ENCODE results near the gene MEGF9. TPM values are rescaled to one million over a fixed set of nuclear protein-coding genes. Genes with fewer than 3 reads are reported as not detected.

MEGF9 gene
- total RNA-seq, 1 donor from 2014 or later, result 9.0 TPM

GRCh38 chr9:120683150-120683549 is 31.1 kb downstream of the MEGF9 start:
- H3K4me3 Mint-ChIP-seq, result no peak overlapping the region
- no peak overlapping the region for H3K27ac Mint-ChIP-seq
- peaks cover 19% of the 10 kb centered on the region for H3K4me1 Mint-ChIP-seq

GRCh38 chr9:120681121-120681520 is 33.1 kb downstream of the MEGF9 start:
- H3K36me3 Mint-ChIP-seq (ENCODE audit: low read depth), result peaks cover 9% of the 10 kb centered on the region
- H3K4me3 Mint-ChIP-seq, result no peak overlapping the region
- peaks cover 2% of the 10 kb centered on the region for H3K9me3 Mint-ChIP-seq
- no peak for ATAC-seq (ENCODE audit: low read depth)
- POLR2A ChIA-PET, result interaction anchor here (0.7 kb wide), 1 partner anchor 14 kb away, joined by 3 read pairs; no protein-coding TSS in a partner anchor
- no peak for DNase-seq
- intact Hi-C loops (cut with micrococcal nuclease), result no loop called here
- no peaks in the 10 kb centered on the region for H3K27me3 Mint-ChIP-seq
- no peak for TF ChIP-seq CTCF (IDR thresholded peaks at IDR 0.05)
- no peak overlapping the region for H3K27ac Mint-ChIP-seq
- H3K4me1 Mint-ChIP-seq, result peaks cover 19% of the 10 kb centered on the region
- CTCF ChIA-PET, result no interaction called here

More at GRCh38 chr9:120683150-120683549, 31.1 kb downstream of the MEGF9 start:
- CTCF ChIA-PET, result no interaction called here
- ATAC-seq (ENCODE audit: low read depth), result no peak
- POLR2A ChIA-PET, result no interaction called here
- Mint-ChIP-seq H3K9me3 (peaks cover 2% of the 10 kb centered on the region), H3K27me3 (no peaks in the 10 kb centered on the region), H3K36me3 (ENCODE audit: low read depth) (peaks cover 4% of the 10 kb centered on the region)
- no peak for TF ChIP-seq CTCF (IDR thresholded peaks at IDR 0.05)
- intact Hi-C loops (cut with micrococcal nuclease), result no loop called here
- no peak for DNase-seq

GRCh38 chr9:120680579-120680978 is 33.7 kb downstream of the MEGF9 start:
- ATAC-seq (ENCODE audit: low read depth), result no peak
- peaks cover 7% of the 10 kb centered on the region for H3K36me3 Mint-ChIP-seq (ENCODE audit: low read depth)
- TF ChIP-seq CTCF (IDR thresholded peaks at IDR 0.05), result no peak
- H3K27ac Mint-ChIP-seq, result no peak overlapping the region
- no peaks in the 10 kb centered on the region for H3K9me3 Mint-ChIP-seq
- no peak for DNase-seq
- intact Hi-C loops (cut with micrococcal nuclease), result no loop called here
- no peak overlapping the region for H3K4me3 Mint-ChIP-seq
- CTCF ChIA-PET, result no interaction called here
- peaks cover 19% of the 10 kb centered on the region for H3K4me1 Mint-ChIP-seq
- H3K27me3 Mint-ChIP-seq, result no peaks in the 10 kb centered on the region
- POLR2A ChIA-PET, result no interaction called here

DNA sequence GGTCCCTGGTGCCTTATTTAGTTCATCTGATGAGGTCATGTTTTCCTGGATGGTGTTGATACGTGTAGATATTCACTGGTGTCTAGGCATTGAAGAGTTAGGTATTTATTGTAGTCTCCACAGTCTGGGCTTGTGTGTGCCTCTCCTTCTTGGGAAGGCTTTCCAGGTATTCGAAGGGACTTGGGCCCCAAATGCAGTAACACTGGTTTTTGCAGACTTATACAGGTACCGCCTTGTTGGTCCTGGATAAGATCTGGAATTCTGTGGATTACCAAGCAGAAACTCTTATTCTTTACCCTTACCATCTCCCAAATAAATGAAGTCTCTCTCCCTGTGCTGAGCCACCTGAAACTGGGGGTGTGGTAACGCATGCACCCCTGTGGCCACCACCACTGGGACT is 34.1 kb downstream of the MEGF9 start:
- no peak for TF ChIP-seq CTCF (IDR thresholded peaks at IDR 0.05)
- H3K27me3 Mint-ChIP-seq, result no peaks in the 10 kb centered on the region
- H3K27ac Mint-ChIP-seq, result no peak overlapping the region
- no peaks in the 10 kb centered on the region for H3K9me3 Mint-ChIP-seq
- ChIA-PET CTCF (no interaction called here), POLR2A (no interaction called here)
- intact Hi-C loops (cut with micrococcal nuclease), result no loop called here
- H3K4me3 Mint-ChIP-seq, result no peak overlapping the region
- peaks cover 19% of the 10 kb centered on the region for H3K4me1 Mint-ChIP-seq
- ATAC-seq (ENCODE audit: low read depth) (no peak), DNase-seq (no peak)
- H3K36me3 Mint-ChIP-seq (ENCODE audit: low read depth), result peaks cover 7% of the 10 kb centered on the region

- DNase-seq, result no peak
- TF ChIP-seq CTCF (IDR thresholded peaks at IDR 0.05), result no peak
- no peaks in the 10 kb centered on the region for H3K27me3 Mint-ChIP-seq
- peaks cover 14% of the 10 kb centered on the region for H3K4me1 Mint-ChIP-seq
- intact Hi-C loops (cut with micrococcal nuclease), result no loop called here
- CTCF ChIA-PET, result no interaction called here
- POLR2A ChIA-PET, result interaction anchor here (0.5 kb wide), 1 partner anchor 39 kb away, joined by 12 read pairs; no protein-coding TSS in a partner anchor
- no peak overlapping the region for H3K4me3 Mint-ChIP-seq
- peaks cover 7% of the 10 kb centered on the region for H3K36me3 Mint-ChIP-seq (ENCODE audit: low read depth)
- no peak overlapping the region for H3K27ac Mint-ChIP-seq
- no peak for ATAC-seq (ENCODE audit: low read depth)
- no peaks in the 10 kb centered on the region for H3K9me3 Mint-ChIP-seq
Observed at GRCh38 chr9:120677965-120678364, 36.3 kb downstream of the MEGF9 start.

Measured in activated B cell treated with CpG ODN at 0.5 μM for 24 hours (primary cell).